ENCODE data around the gene ENOX1.

ENOX1 gene

DNA sequence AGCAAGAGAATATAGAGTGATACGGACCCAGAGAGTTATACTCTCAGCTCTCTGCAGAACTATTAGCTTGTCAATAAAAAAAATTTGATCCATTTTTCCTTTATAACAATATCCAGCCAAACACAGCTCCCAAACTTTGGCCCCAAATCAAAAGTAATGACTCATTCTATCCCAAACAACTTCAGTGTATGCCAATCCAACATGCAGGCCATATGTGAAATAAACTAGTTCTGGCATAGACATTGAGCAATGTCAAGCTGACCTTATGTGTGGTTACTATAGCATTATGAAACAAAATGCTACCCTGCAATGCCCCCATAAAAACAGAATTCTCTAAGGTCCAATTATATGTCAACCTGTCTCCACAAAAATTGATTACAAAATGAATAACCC is 553.9 kb downstream of the ENOX1 start:
- POLR2A ChIA-PET = no interaction called here
- DNase-seq (ENCODE audit: extremely low spot score) = no peak
- CTCF ChIA-PET = no interaction called here
- no peak for TF ChIP-seq FOXK2 (IDR thresholded peaks at IDR 0.05)
- TF ChIP-seq L3MBTL2 (conservative IDR thresholded peaks at IDR 0.05) = no peak
- TF ChIP-seq ZNF384 (IDR thresholded peaks at IDR 0.05) = no peak
- no peak for TF ChIP-seq FOXM1 (IDR thresholded peaks at IDR 0.05; ENCODE audit: borderline replicate concordance)
- TF ChIP-seq FOXA1 (IDR thresholded peaks at IDR 0.05) = no peak
- no peak for TF ChIP-seq TARDBP (IDR thresholded peaks at IDR 0.05)

DNA sequence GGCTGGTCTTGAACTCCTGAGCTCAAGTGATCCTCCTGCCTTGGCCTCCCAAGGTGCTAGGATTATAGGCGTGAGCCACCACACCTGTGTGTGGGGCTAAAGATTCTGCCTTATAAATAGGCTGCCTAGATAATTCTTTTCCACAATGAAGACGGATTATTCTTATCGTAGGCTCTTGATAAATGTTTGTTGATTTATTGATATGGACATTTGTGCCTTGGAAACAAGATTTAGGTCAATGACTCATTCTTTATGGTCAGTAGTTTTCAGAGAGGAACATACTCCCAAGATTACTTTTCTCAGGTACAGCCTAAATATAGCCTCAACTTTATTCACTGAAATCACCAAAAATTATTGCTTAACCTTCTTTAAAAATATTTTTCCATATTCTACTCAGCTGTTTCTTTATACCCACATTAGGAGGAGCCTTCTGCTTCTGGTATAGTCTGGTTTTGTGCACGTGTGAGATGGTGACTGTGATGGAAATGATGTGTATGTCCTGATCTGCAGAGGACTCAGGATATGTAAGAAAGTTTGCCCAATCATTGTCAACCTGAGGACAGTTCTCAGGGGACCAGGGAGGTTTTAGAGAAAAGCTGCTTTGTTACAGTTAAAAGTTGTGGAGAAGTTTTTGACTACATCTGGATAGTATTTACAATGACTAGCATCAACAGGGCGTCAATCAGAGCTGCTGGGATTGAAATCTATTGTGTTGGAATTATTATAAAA is 554.5 kb downstream of the ENOX1 start:
- POLR2A ChIA-PET = no interaction called here

GRCh38 chr13:43230989-43231388 is 555.8 kb downstream of the ENOX1 start:
- ChIA-PET POLR2A (no interaction called here), CTCF (no interaction called here)
- no peak for DNase-seq (ENCODE audit: extremely low spot score)
- TF ChIP-seq HDGF (IDR thresholded peaks at IDR 0.05; ENCODE audit: borderline replicate concordance) = no peak

More for the DNA sequence above, 554.5 kb downstream of the ENOX1 start:
- no peak for DNase-seq (ENCODE audit: extremely low spot score)
- no peak for TF ChIP-seq LEF1 (IDR thresholded peaks at IDR 0.05; ENCODE audit: borderline replicate concordance)
- CTCF ChIA-PET = no interaction called here

GRCh38 chr13:43229506-43229905 is 557.3 kb downstream of the ENOX1 start:
- DNase-seq (ENCODE audit: extremely low spot score) = no peak
- ChIA-PET CTCF (no interaction called here), POLR2A (no interaction called here)
- no peak for TF ChIP-seq TARDBP (IDR thresholded peaks at IDR 0.05)
- no peak for TF ChIP-seq NFRKB (IDR thresholded peaks at IDR 0.05)
- TF ChIP-seq ZNF384 (IDR thresholded peaks at IDR 0.05) = no peak
- TF ChIP-seq SP1 (IDR thresholded peaks at IDR 0.05) = no peak
- no peak for TF ChIP-seq HDGF (IDR thresholded peaks at IDR 0.05; ENCODE audit: borderline replicate concordance)
- TF ChIP-seq ELF4 (IDR thresholded peaks at IDR 0.05) = no peak
- no peak for TF ChIP-seq BHLHE40 (IDR thresholded peaks at IDR 0.05; ENCODE audit: borderline replicate concordance)
- TF ChIP-seq L3MBTL2 (conservative IDR thresholded peaks at IDR 0.05) = no peak
- TF ChIP-seq FOXA1 (IDR thresholded peaks at IDR 0.05) = no peak
- TF ChIP-seq CTBP1 (IDR thresholded peaks at IDR 0.05; ENCODE audit: borderline replicate concordance) = no peak
- TF ChIP-seq SUZ12 (IDR thresholded peaks at IDR 0.05) = no peak

DNA sequence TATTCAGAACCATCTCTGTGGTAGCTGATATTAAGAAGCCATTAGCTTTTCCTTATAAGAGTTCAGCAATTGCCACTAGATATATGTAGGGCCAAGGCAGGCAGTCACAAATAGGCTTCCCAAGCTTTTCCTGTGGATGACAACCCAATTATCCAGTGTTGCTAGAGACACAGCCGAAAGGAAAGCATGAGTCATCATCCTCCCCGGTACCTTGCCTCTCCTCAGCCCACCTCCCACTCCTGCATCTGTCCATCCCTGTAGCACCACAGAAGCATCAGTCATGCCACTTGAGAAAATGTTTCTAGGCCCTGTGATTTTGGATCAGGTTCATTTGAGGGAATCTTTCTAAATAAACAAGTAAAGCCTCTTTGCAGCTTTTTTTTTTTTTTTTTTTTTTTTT is 559.1 kb downstream of the ENOX1 start:
- no peak for DNase-seq (ENCODE audit: extremely low spot score)
- ChIA-PET CTCF (no interaction called here), POLR2A (no interaction called here)
- TF ChIP-seq TARDBP (IDR thresholded peaks at IDR 0.05) (no peak), ZNF384 (IDR thresholded peaks at IDR 0.05) (no peak), ELF4 (IDR thresholded peaks at IDR 0.05) (no peak), LEF1 (IDR thresholded peaks at IDR 0.05; ENCODE audit: borderline replicate concordance) (no peak)

- CTCF ChIA-PET = no interaction called here
- POLR2A ChIA-PET = no interaction called here
These were observed 563.6 kb downstream of the ENOX1 start for GRCh38 chr13:43223216-43223615.

DNA sequence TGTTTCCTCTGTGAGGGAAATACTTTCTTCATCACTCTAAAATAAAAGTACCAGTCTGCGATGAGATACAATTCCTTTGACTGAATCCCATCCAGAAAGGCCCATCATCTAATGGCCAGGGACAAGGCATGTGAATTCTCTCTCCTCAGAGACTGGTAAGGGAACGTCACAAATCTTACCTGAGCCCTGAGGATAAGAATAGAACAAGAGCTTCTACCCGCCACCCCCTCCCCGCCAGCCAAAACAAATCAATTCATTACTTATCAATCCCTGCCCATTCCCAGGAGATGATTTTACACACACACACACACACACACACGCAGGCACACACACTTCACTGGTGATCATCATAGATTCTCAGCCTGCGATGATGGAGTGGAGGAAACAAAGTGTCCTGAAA is 564.7 kb downstream of the ENOX1 start:
- ChIA-PET POLR2A (no interaction called here), CTCF (no interaction called here)

More at GRCh38 chr13:43223216-43223615, 563.6 kb downstream of the ENOX1 start:
- TF ChIP-seq HDGF (IDR thresholded peaks at IDR 0.05; ENCODE audit: borderline replicate concordance) (no peak), FOXK2 (IDR thresholded peaks at IDR 0.05) (no peak), CTBP1 (IDR thresholded peaks at IDR 0.05; ENCODE audit: borderline replicate concordance) (no peak), FOXA1 (IDR thresholded peaks at IDR 0.05) (no peak), ARNT (IDR thresholded peaks at IDR 0.05) (no peak), PKNOX1 (IDR thresholded peaks at IDR 0.05) (no peak), BHLHE40 (IDR thresholded peaks at IDR 0.05; ENCODE audit: borderline replicate concordance) (no peak), SP1 (IDR thresholded peaks at IDR 0.05) (no peak), NFRKB (IDR thresholded peaks at IDR 0.05) (no peak), LEF1 (IDR thresholded peaks at IDR 0.05; ENCODE audit: borderline replicate concordance) (no peak), L3MBTL2 (conservative IDR thresholded peaks at IDR 0.05) (no peak), ZNF384 (IDR thresholded peaks at IDR 0.05) (no peak), TARDBP (IDR thresholded peaks at IDR 0.05) (no peak), FOXM1 (IDR thresholded peaks at IDR 0.05; ENCODE audit: borderline replicate concordance) (no peak), SUZ12 (IDR thresholded peaks at IDR 0.05) (no peak), ELF4 (IDR thresholded peaks at IDR 0.05) (no peak)
- no peak for DNase-seq (ENCODE audit: extremely low spot score)

More for the DNA sequence above, 564.7 kb downstream of the ENOX1 start:
- TF ChIP-seq SP1 (IDR thresholded peaks at IDR 0.05) (no peak), L3MBTL2 (conservative IDR thresholded peaks at IDR 0.05) (no peak), SUZ12 (IDR thresholded peaks at IDR 0.05) (no peak), PKNOX1 (IDR thresholded peaks at IDR 0.05) (no peak), ELF4 (IDR thresholded peaks at IDR 0.05) (no peak), ARNT (IDR thresholded peaks at IDR 0.05) (no peak), FOXA1 (IDR thresholded peaks at IDR 0.05) (no peak), FOXM1 (IDR thresholded peaks at IDR 0.05; ENCODE audit: borderline replicate concordance) (no peak), TARDBP (IDR thresholded peaks at IDR 0.05) (no peak), HDGF (IDR thresholded peaks at IDR 0.05; ENCODE audit: borderline replicate concordance) (no peak), CTBP1 (IDR thresholded peaks at IDR 0.05; ENCODE audit: borderline replicate concordance) (no peak), LEF1 (IDR thresholded peaks at IDR 0.05; ENCODE audit: borderline replicate concordance) (no peak), BHLHE40 (IDR thresholded peaks at IDR 0.05; ENCODE audit: borderline replicate concordance) (no peak), FOXK2 (IDR thresholded peaks at IDR 0.05) (no peak)
- DNase-seq (ENCODE audit: extremely low spot score) = no peak
